Ramos (cell line): ENCODE data around the gene YLPM1.

Experiments used
- in situ Hi-C: fragments of 300-500 bp; cut with MboI; formaldehyde crosslinking; loops from one replicate; pipeline ENCODE4 v1.14.3; 2022; ENCODE audit warnings: low sequenced_read_pairs; ENCODE audit not compliant: unreplicated experiment

The YLPM1 gene

GRCh38 chr14:74840603-74841030 is 77.5 kb downstream of the YLPM1 start:
- in situ Hi-C loops = no loop called here

- in situ Hi-C loops = no loop called here
These were observed 78.4 kb downstream of the YLPM1 start for GRCh38 chr14:74841230-74842207.

- in situ Hi-C loops = no loop called here
These were observed 80.5 kb downstream of the YLPM1 start for GRCh38 chr14:74843653-74844052.

- in situ Hi-C loops = no loop called here
These were observed 83.1 kb downstream of the YLPM1 start for GRCh38 chr14:74846168-74846567.

GRCh38 chr14:74846968-74847665 is 84.0 kb downstream of the YLPM1 start:
- in situ Hi-C loops = no loop called here

GRCh38 chr14:74848768-74849167 is 85.7 kb downstream of the YLPM1 start:
- in situ Hi-C loops = no loop called here

GRCh38 chr14:74852922-74853530 is 89.9 kb downstream of the YLPM1 start:
- in situ Hi-C loops = no loop called here

GRCh38 chr14:74853581-74853980 is 90.5 kb downstream of the YLPM1 start:
- in situ Hi-C loops = no loop called here

GRCh38 chr14:74855021-74855420 is 91.9 kb downstream of the YLPM1 start:
- in situ Hi-C loops = no loop called here

GRCh38 chr14:74855945-74856344 is 92.8 kb downstream of the YLPM1 start:
- in situ Hi-C loops = no loop called here

- in situ Hi-C loops = no loop called here
These were observed 93.2 kb downstream of the YLPM1 start for GRCh38 chr14:74856366-74856765.

- in situ Hi-C loops = no loop called here
These were observed 94.9 kb downstream of the YLPM1 start for GRCh38 chr14:74858022-74858421.

- in situ Hi-C loops = loop anchor here (5.0 to 10.0 kb wide), 2 partner anchors 52 to 435 kb away; no protein-coding TSS in a partner anchor
These were observed 96.8 kb downstream of the YLPM1 start for GRCh38 chr14:74859757-74860552.

GRCh38 chr14:74860899-74861733 is 98.0 kb downstream of the YLPM1 start:
- in situ Hi-C loops = loop anchor here (5.0 to 10.0 kb wide), 2 partner anchors 51 to 434 kb away; no protein-coding TSS in a partner anchor

- in situ Hi-C loops = loop anchor here (5.0 to 10.0 kb wide), 2 partner anchors 51 to 433 kb away; no protein-coding TSS in a partner anchor
These were observed 98.6 kb downstream of the YLPM1 start for GRCh38 chr14:74861734-74862090.

GRCh38 chr14:74863274-74863673 is 100.2 kb downstream of the YLPM1 start:
- in situ Hi-C loops = loop anchor here (5.0 to 10.0 kb wide), 2 partner anchors 49 to 432 kb away; no protein-coding TSS in a partner anchor

- in situ Hi-C loops = loop anchor here (5.0 to 10.0 kb wide), 2 partner anchors 48 to 431 kb away; no protein-coding TSS in a partner anchor
These were observed 101.1 kb downstream of the YLPM1 start for GRCh38 chr14:74864198-74864597.

- in situ Hi-C loops = loop anchor here (10.0 kb wide), 1 partner anchor 430 kb away; no protein-coding TSS in a partner anchor
These were observed 102.0 kb downstream of the YLPM1 start for GRCh38 chr14:74865156-74865555.
